WTC11 (cell line): ENCODE data around the gene PKD2L1.

Source experiments
- CREB1 ChIP-seq: sonication (generic); formaldehyde crosslinking; IDR thresholded peaks from 2 replicates; pipeline ENCODE4 v1.8.0; 2023; ENCODE audit warnings: mild to moderate bottlenecking, missing genetic modification reagents
- PRDM15 ChIP-seq: sonication (generic); formaldehyde crosslinking; IDR thresholded peaks from 2 replicates; pipeline ENCODE4 v1.8.0; 2022; ENCODE audit warnings: missing genetic modification reagents
- SP1 ChIP-seq: sonication (generic); formaldehyde crosslinking; conservative IDR thresholded peaks from 2 replicates; pipeline ENCODE4 v1.8.1; 2022; ENCODE audit warnings: missing genetic modification reagents
- ZNF532 ChIP-seq: fragments of 250-450 bp; sonication (Bioruptor Pico); IDR thresholded peaks from 2 replicates; pipeline ENCODE4 v1.9.0; 2021; ENCODE audit warnings: mild to moderate bottlenecking, borderline replicate concordance
- TF ChIP-seq, protein P1 (sequence below): fragments of 200-600 bp; IDR thresholded peaks from 2 replicates; pipeline ENCODE4 v1.8.0; 2022; ENCODE audit warnings: antibody characterized with exemption
- TF ChIP-seq, protein P2 (sequence below): sonication (generic); formaldehyde crosslinking; IDR thresholded peaks from 2 replicates; pipeline ENCODE4 v1.8.0; 2022; ENCODE audit warnings: mild to moderate bottlenecking, missing genetic modification reagents

GRCh38 chr10:100345570-100346330 is 15.7 kb upstream of the PKD2L1 start:
- TF ChIP-seq, protein P1, sequence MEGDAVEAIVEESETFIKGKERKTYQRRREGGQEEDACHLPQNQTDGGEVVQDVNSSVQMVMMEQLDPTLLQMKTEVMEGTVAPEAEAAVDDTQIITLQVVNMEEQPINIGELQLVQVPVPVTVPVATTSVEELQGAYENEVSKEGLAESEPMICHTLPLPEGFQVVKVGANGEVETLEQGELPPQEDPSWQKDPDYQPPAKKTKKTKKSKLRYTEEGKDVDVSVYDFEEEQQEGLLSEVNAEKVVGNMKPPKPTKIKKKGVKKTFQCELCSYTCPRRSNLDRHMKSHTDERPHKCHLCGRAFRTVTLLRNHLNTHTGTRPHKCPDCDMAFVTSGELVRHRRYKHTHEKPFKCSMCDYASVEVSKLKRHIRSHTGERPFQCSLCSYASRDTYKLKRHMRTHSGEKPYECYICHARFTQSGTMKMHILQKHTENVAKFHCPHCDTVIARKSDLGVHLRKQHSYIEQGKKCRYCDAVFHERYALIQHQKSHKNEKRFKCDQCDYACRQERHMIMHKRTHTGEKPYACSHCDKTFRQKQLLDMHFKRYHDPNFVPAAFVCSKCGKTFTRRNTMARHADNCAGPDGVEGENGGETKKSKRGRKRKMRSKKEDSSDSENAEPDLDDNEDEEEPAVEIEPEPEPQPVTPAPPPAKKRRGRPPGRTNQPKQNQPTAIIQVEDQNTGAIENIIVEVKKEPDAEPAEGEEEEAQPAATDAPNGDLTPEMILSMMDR, result no peak
- TF ChIP-seq CREB1 (CRISPR knock-in tag) (no peak), PRDM15 (CRISPR knock-in tag) (no peak), SP1 (CRISPR knock-in tag) (no peak), ZNF532 (CRISPR knock-in tag) (no peak)
- TF ChIP-seq, protein P2, sequence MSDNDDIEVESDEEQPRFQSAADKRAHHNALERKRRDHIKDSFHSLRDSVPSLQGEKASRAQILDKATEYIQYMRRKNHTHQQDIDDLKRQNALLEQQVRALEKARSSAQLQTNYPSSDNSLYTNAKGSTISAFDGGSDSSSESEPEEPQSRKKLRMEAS, result no peak
